ENCODE measurements around the gene BAX.

BAX gene

DNA sequence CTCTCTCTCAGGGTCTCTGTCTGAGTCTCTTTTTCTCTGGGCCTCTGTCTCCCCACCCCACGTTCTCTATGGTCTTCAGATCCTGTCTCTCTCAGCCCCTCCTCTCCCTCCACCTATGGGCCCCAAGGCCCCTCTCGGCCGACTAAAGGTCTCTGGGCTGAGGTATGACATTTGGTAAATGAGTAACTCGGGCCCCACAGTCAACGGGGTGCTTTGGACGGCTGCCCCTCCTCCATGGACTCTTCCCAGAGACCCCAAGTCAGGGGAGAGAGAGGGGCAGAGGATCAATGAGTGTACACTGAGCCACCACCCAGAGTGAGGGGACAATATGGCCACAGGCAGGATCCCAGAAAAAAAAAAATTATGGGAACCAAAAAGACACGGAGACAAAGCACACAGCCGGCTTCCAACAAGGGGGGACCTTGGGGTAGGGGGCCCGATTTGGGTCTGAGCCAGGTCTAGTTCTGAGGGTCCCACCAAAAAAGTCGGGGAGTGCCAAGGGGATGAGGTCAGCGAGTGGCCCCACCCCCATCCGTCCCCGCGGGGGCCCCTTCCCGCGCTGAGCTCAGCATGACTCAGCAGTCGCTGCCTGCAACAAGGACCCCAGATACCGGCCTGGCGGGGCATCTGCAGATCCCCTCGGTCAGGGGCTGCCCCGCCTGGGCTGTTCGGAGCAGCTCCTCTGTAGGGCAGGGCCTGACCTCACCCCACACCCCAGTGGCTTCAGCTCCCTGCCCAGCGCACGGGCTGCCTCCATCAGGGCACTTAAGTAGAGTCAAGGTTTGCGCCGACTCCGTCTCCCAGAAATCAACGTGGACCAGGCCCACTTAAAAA lies 8.9 kb downstream of the BAX start:
- DNase-seq (ENCODE audit: low read depth): no peak

DNA sequence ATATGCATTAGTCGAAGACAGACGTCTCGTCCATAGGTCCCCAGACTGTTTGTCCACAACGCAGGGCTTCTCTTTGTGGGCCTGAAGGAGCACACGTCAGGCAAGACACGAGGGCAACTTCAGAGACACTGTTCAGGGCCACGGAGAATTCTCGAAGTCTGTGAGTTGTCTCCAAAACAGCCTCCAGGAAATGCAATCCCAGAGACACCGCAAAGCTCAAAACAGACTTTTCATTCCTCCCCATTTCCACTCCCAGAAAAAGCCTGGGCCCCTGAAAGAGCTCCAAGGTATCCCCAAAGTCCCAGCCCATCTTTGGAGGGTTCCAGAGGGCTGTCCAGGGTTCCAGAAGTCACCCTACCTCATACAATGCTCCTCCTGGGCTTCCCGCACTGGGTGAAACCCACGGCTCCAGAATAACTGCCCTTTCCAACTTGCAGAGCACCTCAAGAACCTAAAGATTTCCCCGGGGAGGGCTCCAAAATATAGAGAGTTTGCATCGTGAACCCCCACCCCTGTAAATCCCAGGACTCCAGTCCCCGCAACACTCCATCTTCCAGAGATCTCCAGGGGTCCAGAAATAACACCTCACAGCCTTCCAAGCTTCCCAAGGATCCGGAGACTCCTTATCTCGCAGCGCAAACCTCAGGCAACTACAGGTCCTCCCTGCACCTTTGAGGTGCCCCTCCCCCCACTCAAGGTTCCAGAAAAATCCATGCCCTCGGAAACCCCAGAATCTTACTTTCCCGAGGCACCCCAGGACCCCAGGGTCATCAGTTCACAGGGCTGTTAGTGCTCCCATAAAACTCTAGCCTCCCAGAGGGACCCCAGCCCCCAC lies 9.7 kb downstream of the BAX start:
- DNase-seq (ENCODE audit: low read depth): no peak

DNA sequence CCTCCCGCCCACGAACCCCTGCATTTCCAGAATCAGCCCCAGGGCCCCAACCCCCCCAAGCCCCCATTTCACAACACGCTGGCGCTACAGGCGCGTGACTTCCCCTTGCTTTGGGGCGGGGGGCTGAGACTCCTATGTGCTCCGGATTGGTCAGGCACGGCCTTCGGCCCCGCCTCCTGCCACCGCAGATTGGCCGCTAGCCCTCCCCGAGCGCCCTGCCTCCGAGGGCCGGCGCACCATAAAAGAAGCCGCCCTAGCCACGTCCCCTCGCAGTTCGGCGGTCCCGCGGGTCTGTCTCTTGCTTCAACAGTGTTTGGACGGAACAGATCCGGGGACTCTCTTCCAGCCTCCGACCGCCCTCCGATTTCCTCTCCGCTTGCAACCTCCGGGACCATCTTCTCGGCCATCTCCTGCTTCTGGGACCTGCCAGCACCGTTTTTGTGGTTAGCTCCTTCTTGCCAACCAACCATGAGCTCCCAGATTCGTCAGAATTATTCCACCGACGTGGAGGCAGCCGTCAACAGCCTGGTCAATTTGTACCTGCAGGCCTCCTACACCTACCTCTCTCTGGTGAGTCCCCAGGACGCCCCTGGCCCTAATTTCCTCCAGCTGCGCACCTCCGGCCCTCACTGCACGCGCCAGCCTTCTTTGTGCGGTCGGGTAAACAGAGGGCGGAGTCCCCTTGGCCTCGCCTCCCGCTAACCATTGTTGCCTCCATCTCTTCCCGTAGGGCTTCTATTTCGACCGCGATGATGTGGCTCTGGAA lies 10.5 kb downstream of the BAX start, which contains the start of gene FTL:
Gene FTL (plus strand): TSS at position 270 of the 766 bp plus-strand sequence. CDS start 199 bp downstream, at position 469.
- peak; percentile 65 for DNase-seq (ENCODE audit: low read depth)

DNA sequence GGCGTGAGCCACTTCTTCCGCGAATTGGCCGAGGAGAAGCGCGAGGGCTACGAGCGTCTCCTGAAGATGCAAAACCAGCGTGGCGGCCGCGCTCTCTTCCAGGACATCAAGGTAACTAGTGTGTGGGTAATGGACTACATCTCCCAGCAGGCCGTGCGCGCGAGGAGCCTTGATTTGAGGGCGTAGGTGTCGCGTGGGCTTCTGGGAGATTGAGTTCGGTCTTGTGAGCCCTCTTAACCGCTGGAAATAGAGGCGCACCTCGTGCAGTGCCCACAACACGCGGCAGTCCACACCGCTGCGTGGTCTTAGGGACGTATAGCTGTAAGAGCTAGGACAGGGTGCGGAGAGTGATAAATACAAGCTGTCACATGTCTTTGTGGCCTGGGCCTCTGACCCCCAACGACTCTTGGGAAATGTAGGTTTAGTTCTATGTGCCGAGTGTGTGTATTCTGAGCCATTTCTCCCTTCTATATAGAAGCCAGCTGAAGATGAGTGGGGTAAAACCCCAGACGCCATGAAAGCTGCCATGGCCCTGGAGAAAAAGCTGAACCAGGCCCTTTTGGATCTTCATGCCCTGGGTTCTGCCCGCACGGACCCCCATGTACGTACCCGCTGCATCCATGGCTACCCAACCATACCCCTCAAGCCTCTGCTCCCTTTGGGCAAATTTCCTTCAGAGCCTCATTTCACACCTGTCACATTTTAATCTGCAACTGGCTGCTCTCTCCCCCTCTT lies 11.3 kb downstream of the BAX start:
- DNase-seq (ENCODE audit: low read depth): no peak

DNA sequence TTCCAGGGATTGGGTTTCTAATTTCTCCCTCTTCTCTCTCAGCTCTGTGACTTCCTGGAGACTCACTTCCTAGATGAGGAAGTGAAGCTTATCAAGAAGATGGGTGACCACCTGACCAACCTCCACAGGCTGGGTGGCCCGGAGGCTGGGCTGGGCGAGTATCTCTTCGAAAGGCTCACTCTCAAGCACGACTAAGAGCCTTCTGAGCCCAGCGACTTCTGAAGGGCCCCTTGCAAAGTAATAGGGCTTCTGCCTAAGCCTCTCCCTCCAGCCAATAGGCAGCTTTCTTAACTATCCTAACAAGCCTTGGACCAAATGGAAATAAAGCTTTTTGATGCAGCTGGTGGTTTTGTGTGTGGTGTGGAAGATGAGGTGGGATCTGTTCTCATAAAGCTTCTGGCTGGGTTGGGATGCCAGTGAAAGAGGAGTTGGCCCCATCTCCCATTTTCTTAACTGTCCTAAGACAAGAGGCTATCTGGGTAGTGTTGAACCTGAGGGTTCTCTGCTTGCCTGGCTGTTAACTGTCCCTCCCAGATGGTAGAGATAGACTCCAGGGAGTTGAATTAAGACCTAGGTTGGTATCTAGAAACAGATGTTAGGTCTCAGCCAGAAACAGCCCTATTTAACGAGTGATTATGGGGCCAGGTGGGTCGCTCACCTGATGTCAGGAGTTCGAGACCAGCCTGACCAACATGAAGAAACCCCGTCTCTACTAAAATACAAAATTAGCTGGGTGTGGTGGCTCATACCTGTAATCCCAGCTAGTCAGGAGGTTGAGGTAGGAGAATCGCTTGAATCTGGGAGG lies 12.1 kb downstream of the BAX start:
- no peak for DNase-seq (ENCODE audit: low read depth)

DNA sequence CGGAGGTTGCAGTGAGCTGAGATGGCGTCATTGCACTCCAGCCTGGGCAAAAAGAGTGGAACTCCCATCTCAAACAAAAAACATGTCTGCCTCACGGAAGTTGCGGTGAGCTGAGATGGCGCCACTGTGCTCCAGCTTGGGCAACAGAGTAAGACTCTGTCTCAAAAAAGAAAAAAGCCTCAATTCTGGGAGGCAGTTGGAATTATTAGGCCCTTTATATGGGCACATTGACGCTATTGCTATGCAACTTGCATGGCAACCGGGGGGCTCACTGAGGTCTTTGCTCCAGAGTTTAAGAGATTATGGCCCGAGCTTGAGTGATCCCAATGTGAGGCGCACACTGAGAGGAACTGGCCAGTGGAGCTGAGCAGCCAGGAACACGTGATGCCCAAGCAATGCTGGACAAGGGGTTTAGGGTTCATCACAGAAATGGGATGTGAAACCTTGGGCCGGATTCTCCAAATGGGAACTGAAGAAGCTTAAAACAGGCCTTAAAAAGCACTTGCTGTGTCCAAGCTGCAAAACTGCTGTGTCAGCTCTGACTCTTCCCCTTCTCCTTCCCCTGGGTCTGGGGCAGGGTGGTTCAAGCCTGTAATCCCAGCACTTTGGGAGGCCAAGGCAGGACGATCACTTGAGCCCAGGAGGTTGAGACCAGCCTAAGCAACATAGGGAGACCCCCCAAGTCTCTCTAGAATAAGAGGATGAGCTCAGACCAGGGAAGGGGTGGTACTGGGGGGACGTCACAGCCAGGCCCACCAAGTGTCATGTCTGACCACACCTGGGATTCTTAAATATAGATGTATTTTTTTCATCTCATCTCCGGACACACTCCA lies 12.9 kb downstream of the BAX start:
- DNase-seq (ENCODE audit: low read depth): no peak

DNA sequence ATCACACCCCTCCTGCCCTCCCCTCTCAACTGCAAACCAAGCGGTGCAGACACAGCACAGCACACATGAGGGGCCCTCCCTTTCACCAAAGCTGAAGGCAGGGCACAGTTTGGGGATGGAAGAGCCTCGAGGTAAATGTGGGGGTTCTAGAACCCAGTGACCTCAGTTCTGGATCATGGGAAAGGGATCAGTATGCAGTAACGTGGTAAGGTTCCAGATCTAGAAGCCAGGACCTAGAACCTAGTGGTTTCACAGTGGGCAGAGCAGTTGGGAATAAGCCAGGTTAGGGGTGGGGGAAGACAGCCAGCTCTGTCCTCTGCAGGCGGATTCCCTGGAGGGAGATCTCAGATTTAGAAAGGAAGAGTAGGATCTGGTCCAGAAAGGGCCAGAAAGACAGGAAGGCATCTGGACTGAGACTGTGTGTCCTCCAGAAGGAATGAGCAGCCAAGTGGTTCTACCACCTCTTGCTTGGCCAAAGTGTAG lies 13.5 kb downstream of the BAX start:
- no peak for DNase-seq (ENCODE audit: low read depth)

DNA sequence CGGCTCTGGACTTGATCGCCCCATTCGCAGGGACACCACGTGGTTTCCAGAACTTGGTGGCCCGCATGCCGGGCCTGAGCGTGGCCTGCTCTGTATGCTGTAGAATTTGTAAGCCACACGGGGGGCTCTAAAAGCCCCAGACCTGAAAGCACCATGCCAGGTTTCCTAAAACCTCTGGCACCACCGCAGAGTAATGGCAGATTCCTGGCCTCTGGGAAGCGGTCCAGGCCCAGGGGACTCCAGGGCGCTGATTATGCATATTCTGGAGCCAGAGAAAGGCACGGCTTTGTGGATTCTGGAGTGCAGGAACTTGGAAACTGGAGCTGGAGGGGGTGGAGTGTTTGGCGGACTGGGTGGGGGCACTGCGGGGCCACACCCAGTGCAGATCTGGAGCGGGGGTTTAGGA lies 14.1 kb downstream of the BAX start:
- DNase-seq (ENCODE audit: low read depth): no peak

DNA sequence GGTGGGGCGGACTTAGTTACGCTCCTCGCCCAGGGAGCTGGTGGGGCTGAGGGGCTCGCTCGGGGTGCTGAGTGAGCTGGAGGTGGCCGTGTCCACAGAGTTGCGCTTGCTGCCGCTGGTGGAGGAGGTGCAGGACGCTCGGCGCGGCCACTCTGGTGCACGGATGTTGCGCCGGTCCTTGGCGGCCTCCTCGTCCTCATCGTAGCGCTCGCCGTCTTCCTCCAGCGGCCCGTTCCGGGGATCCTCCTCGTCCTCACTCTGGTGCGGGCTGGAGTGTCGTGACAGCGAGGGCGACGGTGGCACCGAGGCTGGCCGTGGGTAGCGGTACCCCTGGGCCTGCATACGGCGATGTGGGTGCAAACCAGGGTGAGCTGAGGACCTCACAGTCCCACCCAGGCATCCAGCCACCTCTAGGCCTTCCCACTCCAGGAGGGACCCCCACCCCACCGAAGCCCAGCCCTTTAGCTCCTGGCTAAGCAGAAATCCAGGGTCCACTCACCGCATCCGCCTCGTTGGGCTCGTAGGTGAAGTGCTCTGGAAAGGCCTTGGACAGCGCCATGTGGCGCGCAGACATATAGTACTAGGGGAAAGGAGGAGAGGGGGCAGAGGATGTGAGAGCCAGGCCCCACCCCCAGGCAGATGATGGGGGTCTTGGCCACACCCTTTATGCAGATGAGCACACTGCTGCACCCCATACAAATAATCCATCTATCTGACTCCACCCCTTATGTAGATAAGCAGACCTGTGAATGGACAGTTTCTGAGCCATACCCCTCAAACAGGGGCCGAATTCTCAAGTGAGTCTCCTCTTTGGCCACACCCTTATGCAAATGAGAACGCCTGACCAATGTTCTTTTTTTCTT lies 14.8 kb downstream of the BAX start:
- DNase-seq (ENCODE audit: low read depth): no peak

DNA sequence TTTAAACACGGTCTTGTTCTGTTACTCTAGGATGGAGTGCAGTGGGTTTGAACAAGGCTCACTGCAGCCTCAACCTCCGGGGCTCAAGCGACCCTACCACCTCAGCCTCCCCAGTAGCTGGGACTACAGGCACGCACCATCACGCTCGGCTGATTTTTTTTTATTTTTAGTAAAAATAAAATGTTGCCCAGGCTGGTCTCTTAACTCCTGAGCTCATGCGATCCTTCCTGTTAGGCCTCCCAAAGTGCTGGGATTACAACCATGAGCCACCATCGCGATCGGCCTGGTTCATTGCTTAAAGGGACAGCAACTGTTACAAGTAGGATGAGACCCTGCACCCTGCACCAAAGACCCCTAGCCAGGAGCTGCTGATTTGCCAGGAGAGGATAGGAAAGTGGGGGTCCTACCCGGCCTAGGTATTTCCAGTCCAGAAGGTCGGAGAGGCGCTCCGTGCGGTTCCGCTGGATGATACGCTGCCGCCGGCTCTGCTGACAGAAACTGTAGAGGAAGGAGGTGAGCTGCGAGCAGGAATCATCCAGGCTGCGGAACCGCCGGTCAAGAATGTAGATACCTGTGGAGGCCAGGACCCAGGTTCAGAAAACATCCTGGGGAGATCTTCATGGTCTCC lies 15.6 kb downstream of the BAX start:
- no peak for DNase-seq (ENCODE audit: low read depth)

DNA sequence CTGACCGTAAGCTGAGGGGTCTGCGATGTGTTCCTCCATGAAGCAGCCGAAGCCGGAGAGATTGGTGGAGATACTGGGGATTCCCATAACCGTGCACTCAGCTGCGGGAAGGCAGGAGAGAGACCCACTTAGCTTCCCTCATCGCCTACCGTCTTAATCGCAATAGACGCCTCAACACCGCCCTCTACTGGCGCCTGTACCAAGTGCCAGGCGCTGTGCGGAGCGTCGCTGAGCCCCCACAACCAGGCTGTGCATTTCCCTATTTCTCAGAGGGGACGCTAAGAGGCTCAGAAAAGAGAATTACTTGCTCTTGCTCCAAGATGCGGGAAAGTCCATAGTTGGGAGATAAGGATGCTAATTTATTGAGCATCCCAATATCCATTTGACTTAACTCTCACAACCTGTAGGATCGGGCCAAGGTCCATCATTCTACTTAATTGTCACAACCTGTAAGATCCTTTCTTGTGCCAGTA lies 16.3 kb downstream of the BAX start:
- no peak for DNase-seq (ENCODE audit: low read depth)

DNA sequence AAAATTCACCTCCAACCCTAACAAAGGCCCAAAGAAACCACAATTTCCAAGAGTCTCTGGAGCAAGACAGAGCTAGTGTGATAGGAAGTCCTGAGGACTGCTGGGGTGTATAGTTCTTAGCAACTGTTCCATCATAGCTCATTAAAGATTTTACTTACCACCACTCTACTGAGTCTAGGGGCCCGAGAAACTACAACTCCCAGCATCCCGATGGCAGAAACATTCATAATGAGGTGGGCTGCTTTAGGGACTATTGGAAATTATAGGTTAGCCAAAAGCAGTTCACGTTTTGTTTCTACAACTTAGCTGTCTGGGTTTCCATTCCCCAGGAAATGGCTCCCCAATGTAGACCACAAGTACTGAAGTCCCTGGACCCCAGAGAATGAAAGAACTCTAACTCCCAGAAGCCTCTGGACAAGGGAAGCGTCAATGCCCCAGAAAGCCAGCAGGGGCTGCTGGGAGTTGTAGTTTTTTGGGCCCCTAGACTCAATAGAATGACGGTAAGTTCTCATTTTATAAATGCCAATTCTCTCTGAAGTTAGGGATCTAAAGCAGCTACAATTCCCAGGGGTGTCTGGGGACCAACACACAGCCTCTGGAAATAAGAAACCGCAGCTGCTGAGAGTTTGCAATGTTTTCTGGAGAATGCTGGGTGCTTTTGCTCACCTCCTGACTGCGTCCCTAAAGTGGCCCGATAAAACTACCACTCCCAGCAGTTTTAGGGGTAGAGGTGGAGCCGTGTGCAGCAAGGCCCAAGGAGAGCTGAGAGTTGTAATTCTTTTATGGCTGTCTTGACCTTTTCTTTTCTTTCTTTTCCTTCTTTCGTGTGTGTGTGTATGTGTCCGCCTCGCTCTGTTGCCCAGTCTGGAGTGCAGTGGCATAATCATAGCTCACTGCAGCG lies 21.5 kb downstream of the BAX start:
- DNase-seq (ENCODE audit: low read depth): no peak

DNA sequence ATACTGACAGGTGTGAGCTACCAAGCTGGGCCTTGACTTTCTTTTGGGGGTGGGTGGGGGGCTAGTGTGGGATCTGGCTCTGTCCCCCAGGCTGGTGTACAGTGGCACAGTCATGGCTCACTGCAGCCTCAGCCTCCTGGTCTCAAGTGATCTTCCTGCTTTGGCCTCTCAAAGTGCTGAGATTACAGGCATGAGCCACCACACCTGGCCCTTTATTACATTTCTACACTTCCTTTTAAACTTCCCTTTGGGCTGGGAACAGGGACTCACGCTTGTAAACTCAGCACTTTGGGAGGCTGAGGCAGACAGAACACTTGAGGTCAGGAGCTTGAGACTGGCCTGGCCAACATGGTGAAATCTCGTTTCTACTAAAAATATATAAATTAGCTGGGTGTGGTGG lies 22.4 kb downstream of the BAX start:
- DNase-seq (ENCODE audit: low read depth): no peak

DNA sequence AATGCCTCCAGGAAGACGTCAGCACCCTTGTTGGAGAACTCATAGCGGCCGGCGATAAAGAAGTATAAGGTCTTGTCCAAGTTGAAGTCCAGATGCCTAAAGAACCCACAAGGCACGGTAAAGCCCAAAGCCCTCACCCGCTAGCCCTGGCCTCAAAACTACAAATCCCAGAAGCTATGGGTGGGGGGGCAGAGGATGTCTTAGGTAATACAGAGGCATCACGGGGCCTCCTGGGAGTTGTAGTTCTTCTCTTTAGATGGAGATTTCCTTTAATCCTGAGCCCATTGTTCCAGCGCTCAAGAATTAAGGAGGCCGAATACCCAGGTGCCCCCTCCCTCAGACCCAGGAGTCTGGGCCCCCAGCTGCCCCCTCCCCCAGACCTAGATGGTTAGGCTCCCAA lies 27.6 kb downstream of the BAX start:
- DNase-seq (ENCODE audit: low read depth): no peak

DNA sequence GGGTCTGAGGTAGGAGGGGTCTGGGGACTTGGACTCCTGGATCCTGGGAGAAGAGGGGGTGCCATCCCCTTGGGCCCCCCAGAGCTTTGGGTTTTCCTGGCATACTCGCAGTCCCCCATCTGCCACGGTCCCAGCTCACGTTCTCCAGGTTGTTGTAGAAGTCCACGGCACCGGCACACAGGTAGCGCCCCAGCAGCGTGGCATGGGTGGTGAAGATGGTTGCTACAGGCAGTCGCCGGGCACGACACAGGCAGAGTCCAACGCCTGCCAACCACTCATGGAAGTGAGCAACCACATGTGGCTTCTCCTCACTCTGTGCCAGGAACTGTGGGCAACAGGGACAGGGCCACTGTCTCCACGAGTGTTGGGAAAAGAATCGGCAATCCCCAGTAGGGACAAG lies 31.0 kb downstream of the BAX start:
- no peak for DNase-seq (ENCODE audit: low read depth)

DNA sequence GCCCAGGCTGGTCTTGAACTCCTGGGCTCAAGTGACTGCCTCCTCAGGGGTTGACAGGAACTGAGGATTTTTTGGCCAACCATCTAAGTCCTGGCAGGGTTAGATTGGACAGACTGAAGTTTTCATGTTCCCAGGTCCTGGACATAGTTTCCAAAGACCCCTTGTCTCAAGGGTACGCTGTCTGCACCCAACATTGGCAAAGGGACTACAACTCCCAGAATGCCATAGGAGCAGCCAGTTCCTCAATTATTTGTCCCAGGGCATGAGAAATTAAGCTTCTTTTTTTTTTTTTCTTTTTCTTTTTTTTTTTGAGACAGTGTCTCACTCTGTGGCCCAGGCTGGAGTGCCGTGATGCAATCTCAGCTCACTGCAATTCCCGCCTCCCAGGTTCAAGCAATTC lies 31.5 kb downstream of the BAX start:
- no peak for DNase-seq (ENCODE audit: low read depth)

DNA sequence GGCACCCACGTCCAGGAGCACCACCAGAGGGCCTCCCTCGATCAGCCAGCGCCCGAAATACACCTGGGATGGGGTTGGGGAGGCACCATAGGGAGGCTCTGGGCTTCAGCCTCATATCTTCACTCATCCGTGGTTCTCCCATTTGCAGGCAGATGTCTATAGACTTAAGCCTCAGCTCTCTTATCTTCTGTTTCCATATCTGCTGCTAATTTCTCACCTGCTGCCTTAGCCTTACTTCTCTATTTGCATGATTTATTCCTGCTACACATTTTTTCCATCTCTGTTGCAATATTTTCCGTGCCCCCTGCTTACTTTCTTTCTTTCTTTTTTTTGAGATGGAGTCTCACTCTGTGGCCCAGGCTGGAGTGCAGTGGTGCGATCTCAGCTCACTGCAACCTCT lies 32.6 kb downstream of the BAX start:
- no peak for DNase-seq (ENCODE audit: low read depth)
